ENCODE measurements around the gene GPR137.

DNA sequence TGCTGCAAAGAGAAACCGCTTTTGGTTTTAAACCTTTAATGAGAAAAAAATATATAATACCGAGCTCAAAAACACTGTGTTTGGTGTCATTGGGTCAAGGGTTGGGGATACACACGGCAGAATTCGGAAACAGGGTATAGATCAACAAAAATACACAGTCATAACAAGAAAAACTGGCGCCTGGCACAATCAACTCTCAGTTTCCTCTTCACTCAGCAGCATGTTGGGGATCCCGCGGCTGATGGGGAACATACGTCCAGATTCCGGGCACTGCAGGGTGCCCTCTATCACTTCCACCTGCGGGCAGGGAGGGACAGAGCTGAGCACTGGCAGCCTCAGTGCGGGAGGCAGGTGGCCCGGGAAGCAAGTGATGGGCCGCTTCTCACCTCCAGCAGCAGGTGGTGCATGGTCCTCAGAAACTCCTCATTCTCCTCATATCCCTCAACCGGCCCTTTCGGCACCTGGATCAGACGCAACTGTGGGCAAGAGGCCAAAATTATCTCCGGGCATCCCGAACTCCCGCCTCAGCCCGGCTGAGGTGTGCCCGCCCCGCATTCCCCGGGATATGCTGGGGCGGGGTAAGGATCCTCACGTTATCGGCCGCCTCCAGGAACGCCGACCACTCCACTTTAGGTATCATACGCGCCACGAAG is 31.1 kb downstream of the GPR137 start:
- TF ChIP-seq, protein P1, sequence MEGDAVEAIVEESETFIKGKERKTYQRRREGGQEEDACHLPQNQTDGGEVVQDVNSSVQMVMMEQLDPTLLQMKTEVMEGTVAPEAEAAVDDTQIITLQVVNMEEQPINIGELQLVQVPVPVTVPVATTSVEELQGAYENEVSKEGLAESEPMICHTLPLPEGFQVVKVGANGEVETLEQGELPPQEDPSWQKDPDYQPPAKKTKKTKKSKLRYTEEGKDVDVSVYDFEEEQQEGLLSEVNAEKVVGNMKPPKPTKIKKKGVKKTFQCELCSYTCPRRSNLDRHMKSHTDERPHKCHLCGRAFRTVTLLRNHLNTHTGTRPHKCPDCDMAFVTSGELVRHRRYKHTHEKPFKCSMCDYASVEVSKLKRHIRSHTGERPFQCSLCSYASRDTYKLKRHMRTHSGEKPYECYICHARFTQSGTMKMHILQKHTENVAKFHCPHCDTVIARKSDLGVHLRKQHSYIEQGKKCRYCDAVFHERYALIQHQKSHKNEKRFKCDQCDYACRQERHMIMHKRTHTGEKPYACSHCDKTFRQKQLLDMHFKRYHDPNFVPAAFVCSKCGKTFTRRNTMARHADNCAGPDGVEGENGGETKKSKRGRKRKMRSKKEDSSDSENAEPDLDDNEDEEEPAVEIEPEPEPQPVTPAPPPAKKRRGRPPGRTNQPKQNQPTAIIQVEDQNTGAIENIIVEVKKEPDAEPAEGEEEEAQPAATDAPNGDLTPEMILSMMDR (IDR thresholded peaks at IDR 0.05) = peak in 2 of 4 donors; percentile 13 to 18
- no peak for TF ChIP-seq POLR2A (IDR thresholded peaks at IDR 0.05)

All from right lobe of liver (tissue), 4 donors.